ENCODE measurements around the gene CCDC88C. TPM values are rescaled to one million over a fixed set of nuclear protein-coding genes. Genes with fewer than 3 reads are reported as not detected.
A peak's percentile ranks its signal among the peaks of the same experiment; 100 is the strongest.

The CCDC88C gene
- total RNA-seq, 1 experiment from 2014 or later, result 45.3 TPM

GRCh38 chr14:91330856-91331255 lies 86.8 kb downstream of the CCDC88C start:
- DNase-seq (ENCODE audit: low spot score), result no peak

GRCh38 chr14:91330096-91330696 lies 87.4 kb downstream of the CCDC88C start:
- no peak for DNase-seq (ENCODE audit: low spot score)

- peak; percentile 21 for DNase-seq (ENCODE audit: low spot score)
These were observed 88.1 kb downstream of the CCDC88C start for GRCh38 chr14:91329486-91330014.

- no peak for DNase-seq (ENCODE audit: low spot score)
These were observed 89.1 kb downstream of the CCDC88C start for GRCh38 chr14:91328313-91329050.

- DNase-seq (ENCODE audit: low spot score), result no peak
These were observed 89.8 kb downstream of the CCDC88C start for GRCh38 chr14:91327661-91328312.

GRCh38 chr14:91327250-91327595 lies 90.4 kb downstream of the CCDC88C start:
- no peak for DNase-seq (ENCODE audit: low spot score)

- peak; percentile 3 for DNase-seq (ENCODE audit: low spot score)
These were observed 90.9 kb downstream of the CCDC88C start for GRCh38 chr14:91326514-91327249.

- DNase-seq (ENCODE audit: low spot score), result no peak
These were observed 92.7 kb downstream of the CCDC88C start for GRCh38 chr14:91324606-91325575.

GRCh38 chr14:91323671-91324605 lies 93.7 kb downstream of the CCDC88C start:
- peak; percentile 76 for DNase-seq (ENCODE audit: low spot score)

GRCh38 chr14:91323031-91323430 lies 94.6 kb downstream of the CCDC88C start:
- DNase-seq (ENCODE audit: low spot score), result no peak

GRCh38 chr14:91322623-91323022 lies 95.0 kb downstream of the CCDC88C start:
- DNase-seq (ENCODE audit: low spot score), result no peak

- DNase-seq (ENCODE audit: low spot score), result no peak
These were observed 96.5 kb downstream of the CCDC88C start for GRCh38 chr14:91321131-91321530.

GRCh38 chr14:91320266-91320665 lies 97.4 kb downstream of the CCDC88C start:
- no peak for DNase-seq (ENCODE audit: low spot score)

- DNase-seq (ENCODE audit: low spot score), result peak; percentile 8
These were observed 98.7 kb downstream of the CCDC88C start for GRCh38 chr14:91318911-91319310.

- peak; percentile 70 for DNase-seq (ENCODE audit: low spot score)
These were observed 100.0 kb downstream of the CCDC88C start for GRCh38 chr14:91317381-91318308.

GRCh38 chr14:91316761-91317160 lies 100.9 kb downstream of the CCDC88C start:
- no peak for DNase-seq (ENCODE audit: low spot score)

GRCh38 chr14:91315844-91316267 lies 101.8 kb downstream of the CCDC88C start:
- DNase-seq (ENCODE audit: low spot score), result no peak

- DNase-seq (ENCODE audit: low spot score), result no peak
These were observed 103.8 kb downstream of the CCDC88C start for GRCh38 chr14:91313852-91314251.
